ENCODE measurements around the gene SFT2D1. TPM values are rescaled to one million over a fixed set of nuclear protein-coding genes. Genes with fewer than 3 reads are reported as not detected.
A peak's percentile ranks its signal among the peaks of the same experiment; 100 is the strongest.

The SFT2D1 gene
- total and polyA plus RNA-seq, 9 of the 15 experiments (the other 6 are each of a cell fraction or from before 2014, with no cell fraction given) = 54.4 to 140 (median 74.6) TPM

DNA sequence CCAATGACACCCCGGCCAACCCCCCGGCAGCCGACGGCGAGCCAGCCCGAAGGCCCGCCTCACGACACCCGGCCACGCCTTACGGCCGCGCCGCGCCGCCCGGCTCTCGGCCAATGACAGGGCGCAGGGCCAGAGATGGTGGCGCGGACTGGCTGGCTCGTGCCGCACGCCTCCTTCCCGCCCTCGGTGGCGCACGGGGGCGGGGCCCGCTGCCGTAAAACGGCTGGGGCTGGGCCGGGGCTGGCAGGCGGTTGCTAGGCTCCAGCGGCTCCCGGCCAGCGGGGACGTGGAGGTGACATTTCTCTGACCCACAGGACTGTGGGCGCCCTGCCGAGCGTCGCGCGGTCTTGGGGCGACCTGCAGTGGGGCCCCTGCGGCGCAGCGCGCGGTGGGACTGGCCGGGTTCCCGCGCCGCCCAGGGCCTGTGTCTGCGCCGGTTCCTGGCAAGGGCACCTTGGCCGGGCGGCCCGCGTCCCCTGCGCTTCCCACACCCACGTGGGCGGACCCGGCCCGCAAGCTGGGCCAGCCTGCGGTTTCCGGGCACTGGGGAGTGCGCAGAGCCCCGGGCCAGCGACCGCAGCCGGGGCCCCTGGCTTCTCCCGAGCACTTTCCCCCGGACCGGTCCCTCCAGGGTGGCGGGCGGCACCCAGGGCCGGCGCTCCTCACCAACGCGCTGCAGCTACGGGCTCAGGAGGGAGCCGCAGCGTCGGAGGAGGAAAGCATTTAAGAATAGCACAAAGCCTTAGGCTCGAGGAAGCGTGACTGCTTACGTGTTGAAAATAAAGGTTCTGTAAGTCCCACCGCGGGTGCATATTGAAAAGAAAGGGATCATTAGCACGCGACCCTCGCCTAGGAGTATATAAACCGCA is 40.8 kb upstream of the SFT2D1 start, which contains the start of gene MPC1 (continued):
- TF ChIP-seq, protein P1, sequence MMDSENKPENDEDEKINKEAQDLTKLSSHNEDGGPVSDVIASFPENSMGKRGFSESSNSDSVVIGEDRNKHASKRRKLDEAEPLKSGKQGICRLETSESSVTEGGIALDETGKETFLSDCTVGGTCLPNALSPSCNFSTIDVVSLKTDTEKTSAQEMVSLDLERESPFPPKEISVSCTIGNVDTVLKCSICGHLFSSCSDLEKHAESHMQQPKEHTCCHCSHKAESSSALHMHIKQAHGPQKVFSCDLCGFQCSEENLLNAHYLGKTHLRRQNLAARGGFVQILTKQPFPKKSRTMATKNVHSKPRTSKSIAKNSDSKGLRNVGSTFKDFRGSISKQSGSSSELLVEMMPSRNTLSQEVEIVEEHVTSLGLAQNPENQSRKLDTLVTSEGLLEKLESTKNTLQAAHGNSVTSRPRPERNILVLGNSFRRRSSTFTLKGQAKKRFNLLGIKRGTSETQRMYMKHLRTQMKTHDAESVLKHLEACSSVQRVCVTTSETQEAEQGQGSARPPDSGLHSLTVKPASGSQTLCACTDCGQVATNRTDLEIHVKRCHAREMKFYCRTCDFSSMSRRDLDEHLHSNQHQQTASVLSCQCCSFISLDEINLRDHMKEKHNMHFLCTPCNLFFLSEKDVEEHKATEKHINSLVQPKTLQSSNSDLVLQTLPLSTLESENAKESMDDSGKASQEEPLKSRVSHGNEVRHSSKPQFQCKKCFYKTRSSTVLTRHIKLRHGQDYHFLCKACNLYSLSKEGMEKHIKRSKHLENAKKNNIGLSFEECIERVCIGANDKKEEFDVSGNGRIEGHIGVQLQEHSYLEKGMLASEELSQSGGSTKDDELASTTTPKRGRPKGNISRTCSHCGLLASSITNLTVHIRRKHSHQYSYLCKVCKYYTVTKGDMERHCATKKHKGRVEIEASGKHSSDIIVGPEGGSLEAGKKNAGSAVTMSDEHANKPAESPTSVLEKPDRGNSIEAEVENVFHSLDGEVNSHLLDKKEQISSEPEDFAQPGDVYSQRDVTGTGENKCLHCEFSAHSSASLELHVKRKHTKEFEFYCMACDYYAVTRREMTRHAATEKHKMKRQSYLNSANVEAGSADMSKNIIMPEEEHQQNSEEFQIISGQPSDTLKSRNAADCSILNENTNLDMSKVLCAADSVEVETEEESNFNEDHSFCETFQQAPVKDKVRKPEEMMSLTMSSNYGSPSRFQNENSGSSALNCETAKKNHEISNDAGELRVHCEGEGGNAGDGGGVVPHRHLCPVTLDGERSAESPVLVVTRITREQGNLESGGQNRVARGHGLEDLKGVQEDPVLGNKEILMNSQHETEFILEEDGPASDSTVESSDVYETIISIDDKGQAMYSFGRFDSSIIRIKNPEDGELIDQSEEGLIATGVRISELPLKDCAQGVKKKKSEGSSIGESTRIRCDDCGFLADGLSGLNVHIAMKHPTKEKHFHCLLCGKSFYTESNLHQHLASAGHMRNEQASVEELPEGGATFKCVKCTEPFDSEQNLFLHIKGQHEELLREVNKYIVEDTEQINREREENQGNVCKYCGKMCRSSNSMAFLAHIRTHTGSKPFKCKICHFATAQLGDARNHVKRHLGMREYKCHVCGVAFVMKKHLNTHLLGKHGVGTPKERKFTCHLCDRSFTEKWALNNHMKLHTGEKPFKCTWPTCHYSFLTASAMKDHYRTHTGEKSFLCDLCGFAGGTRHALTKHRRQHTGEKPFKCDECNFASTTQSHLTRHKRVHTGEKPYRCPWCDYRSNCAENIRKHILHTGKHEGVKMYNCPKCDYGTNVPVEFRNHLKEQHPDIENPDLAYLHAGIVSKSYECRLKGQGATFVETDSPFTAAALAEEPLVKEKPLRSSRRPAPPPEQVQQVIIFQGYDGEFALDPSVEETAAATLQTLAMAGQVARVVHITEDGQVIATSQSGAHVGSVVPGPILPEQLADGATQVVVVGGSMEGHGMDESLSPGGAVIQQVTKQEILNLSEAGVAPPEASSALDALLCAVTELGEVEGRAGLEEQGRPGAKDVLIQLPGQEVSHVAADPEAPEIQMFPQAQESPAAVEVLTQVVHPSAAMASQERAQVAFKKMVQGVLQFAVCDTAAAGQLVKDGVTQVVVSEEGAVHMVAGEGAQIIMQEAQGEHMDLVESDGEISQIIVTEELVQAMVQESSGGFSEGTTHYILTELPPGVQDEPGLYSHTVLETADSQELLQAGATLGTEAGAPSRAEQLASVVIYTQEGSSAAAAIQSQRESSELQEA (IDR thresholded peaks at IDR 0.05; ENCODE audit: low read depth) = no peak
- TF ChIP-seq NFIX (CRISPR knock-in tag; IDR thresholded peaks at IDR 0.05; ENCODE audit: low read depth) = no peak
- 0 out of 2 replicates have a peak, but pooled peaks have one; percentile 34 for TF ChIP-seq ZNF431 (CRISPR knock-in tag; IDR thresholded peaks at IDR 0.05)
- TF ChIP-seq ZNF384 (IDR thresholded peaks at IDR 0.05; ENCODE audit: low read depth, low read length) = no peak
- TF ChIP-seq, protein P2, sequence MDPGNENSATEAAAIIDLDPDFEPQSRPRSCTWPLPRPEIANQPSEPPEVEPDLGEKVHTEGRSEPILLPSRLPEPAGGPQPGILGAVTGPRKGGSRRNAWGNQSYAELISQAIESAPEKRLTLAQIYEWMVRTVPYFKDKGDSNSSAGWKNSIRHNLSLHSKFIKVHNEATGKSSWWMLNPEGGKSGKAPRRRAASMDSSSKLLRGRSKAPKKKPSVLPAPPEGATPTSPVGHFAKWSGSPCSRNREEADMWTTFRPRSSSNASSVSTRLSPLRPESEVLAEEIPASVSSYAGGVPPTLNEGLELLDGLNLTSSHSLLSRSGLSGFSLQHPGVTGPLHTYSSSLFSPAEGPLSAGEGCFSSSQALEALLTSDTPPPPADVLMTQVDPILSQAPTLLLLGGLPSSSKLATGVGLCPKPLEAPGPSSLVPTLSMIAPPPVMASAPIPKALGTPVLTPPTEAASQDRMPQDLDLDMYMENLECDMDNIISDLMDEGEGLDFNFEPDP (CRISPR knock-in tag; IDR thresholded peaks at IDR 0.05) = 0 out of 2 replicates have a peak, but pooled peaks have one; percentile 41
- TF ChIP-seq, protein P3, sequence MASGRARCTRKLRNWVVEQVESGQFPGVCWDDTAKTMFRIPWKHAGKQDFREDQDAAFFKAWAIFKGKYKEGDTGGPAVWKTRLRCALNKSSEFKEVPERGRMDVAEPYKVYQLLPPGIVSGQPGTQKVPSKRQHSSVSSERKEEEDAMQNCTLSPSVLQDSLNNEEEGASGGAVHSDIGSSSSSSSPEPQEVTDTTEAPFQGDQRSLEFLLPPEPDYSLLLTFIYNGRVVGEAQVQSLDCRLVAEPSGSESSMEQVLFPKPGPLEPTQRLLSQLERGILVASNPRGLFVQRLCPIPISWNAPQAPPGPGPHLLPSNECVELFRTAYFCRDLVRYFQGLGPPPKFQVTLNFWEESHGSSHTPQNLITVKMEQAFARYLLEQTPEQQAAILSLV (tag; IDR thresholded peaks at IDR 0.05) = no peak
- TF ChIP-seq, protein P4, sequence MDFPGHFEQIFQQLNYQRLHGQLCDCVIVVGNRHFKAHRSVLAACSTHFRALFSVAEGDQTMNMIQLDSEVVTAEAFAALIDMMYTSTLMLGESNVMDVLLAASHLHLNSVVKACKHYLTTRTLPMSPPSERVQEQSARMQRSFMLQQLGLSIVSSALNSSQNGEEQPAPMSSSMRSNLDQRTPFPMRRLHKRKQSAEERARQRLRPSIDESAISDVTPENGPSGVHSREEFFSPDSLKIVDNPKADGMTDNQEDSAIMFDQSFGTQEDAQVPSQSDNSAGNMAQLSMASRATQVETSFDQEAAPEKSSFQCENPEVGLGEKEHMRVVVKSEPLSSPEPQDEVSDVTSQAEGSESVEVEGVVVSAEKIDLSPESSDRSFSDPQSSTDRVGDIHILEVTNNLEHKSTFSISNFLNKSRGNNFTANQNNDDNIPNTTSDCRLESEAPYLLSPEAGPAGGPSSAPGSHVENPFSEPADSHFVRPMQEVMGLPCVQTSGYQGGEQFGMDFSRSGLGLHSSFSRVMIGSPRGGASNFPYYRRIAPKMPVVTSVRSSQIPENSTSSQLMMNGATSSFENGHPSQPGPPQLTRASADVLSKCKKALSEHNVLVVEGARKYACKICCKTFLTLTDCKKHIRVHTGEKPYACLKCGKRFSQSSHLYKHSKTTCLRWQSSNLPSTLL (IDR thresholded peaks at IDR 0.05) = no peak
- TF ChIP-seq POLR3G (IDR thresholded peaks at IDR 0.05; ENCODE audit: extremely low read depth, insufficient read length, insufficient replicate concordance) = no peak
- TF ChIP-seq SMARCA5 (IDR thresholded peaks at IDR 0.05) = no peak
